ENCODE data around the gene C6orf47.
"Not testable (repeated sequence)": the region's sequence is repeated elsewhere in the genome, so short reads cannot be mapped to it uniquely, and the experiment has no call there.

C6orf47 gene

GRCh38 chr6:31660381-31661261 lies at the start of gene C6orf47:
TSS of gene C6orf47 (minus strand) at chr6:31660778. CDS start at chr6:31659947, 831 bp downstream.
- DNase-seq (ENCODE audit: low read depth): peak; percentile 65

- DNase-seq (ENCODE audit: low read depth): not testable (repeated sequence)
These were observed 48.6 kb upstream of the C6orf47 start for GRCh38 chr6:31709157-31709556.

GRCh38 chr6:31708224-31708623 lies 47.6 kb upstream of the C6orf47 start:
- DNase-seq (ENCODE audit: low read depth): no peak

GRCh38 chr6:31707701-31708100 lies 47.1 kb upstream of the C6orf47 start:
- DNase-seq (ENCODE audit: low read depth): no peak

GRCh38 chr6:31706599-31706998 lies 46.0 kb upstream of the C6orf47 start, which contains the start of gene LY6G6F:
TSS of gene LY6G6F (plus strand) at chr6:31706866. CDS start at chr6:31706907, 41 bp downstream.
- no peak for DNase-seq (ENCODE audit: low read depth)

- DNase-seq (ENCODE audit: low read depth): no peak
These were observed 45.4 kb upstream of the C6orf47 start for GRCh38 chr6:31705931-31706330.

- DNase-seq (ENCODE audit: low read depth): peak; percentile 95
These were observed 42.5 kb upstream of the C6orf47 start, which contains the start of gene ABHD16A for GRCh38 chr6:31702819-31703716. TSS of gene ABHD16A (minus strand) at chr6:31703324. CDS start at chr6:31703281, 43 bp downstream.

GRCh38 chr6:31702405-31702818 lies 41.8 kb upstream of the C6orf47 start:
- DNase-seq (ENCODE audit: low read depth): no peak

- no peak for DNase-seq (ENCODE audit: low read depth)
These were observed 41.3 kb upstream of the C6orf47 start for GRCh38 chr6:31701666-31702404.

GRCh38 chr6:31700740-31701401 lies 40.3 kb upstream of the C6orf47 start:
- no peak for DNase-seq (ENCODE audit: low read depth)

- DNase-seq (ENCODE audit: low read depth): no peak
These were observed 37.0 kb upstream of the C6orf47 start for GRCh38 chr6:31697555-31697954.

GRCh38 chr6:31693535-31693934 lies 33.0 kb upstream of the C6orf47 start:
- DNase-seq (ENCODE audit: low read depth): no peak

- no peak for DNase-seq (ENCODE audit: low read depth)
These were observed 32.3 kb upstream of the C6orf47 start for GRCh38 chr6:31692886-31693285.

- no peak for DNase-seq (ENCODE audit: low read depth)
These were observed 31.8 kb upstream of the C6orf47 start for GRCh38 chr6:31692353-31692752.

- DNase-seq (ENCODE audit: low read depth): no peak
These were observed 31.1 kb upstream of the C6orf47 start for GRCh38 chr6:31691564-31692108.

- DNase-seq (ENCODE audit: low read depth): no peak
These were observed 30.5 kb upstream of the C6orf47 start for GRCh38 chr6:31691078-31691463.

GRCh38 chr6:31690231-31691077 lies 29.9 kb upstream of the C6orf47 start:
- no peak for DNase-seq (ENCODE audit: low read depth)

GRCh38 chr6:31689249-31690110 lies 28.9 kb upstream of the C6orf47 start:
- no peak for DNase-seq (ENCODE audit: low read depth)
